HEK293 (cell line): Measurements from ENCODE around the gene FGFR4.

Source experiments
- AEBP2 ChIP-seq: fragments of 450-650 bp; formaldehyde crosslinking; IDR thresholded peaks from 2 replicates; pipeline ENCODE4 v1.5.1; 2016; ENCODE audit warnings: missing biosample characterization, missing genetic modification characterization, borderline replicate concordance
- CTCF ChIP-seq: fragments of 450-650 bp; formaldehyde crosslinking; IDR thresholded peaks from 2 replicates; pipeline ENCODE4 v1.5.1; 2016; ENCODE audit warnings: missing biosample characterization, missing genetic modification characterization
- PRDM4 ChIP-seq: fragments of 450-650 bp; formaldehyde crosslinking; IDR thresholded peaks from 2 replicates; pipeline ENCODE4 v1.5.1; 2017; ENCODE audit warnings: missing biosample characterization, missing genetic modification characterization
- ZFP3 ChIP-seq: fragments of 450-650 bp; formaldehyde crosslinking; IDR thresholded peaks from 2 replicates; pipeline ENCODE4 v1.5.1; 2016; ENCODE audit warnings: low read depth, missing biosample characterization, missing genetic modification characterization
- ZNF501 ChIP-seq: fragments of 450-650 bp; formaldehyde crosslinking; IDR thresholded peaks from 2 replicates; pipeline ENCODE4 v1.5.1; 2016; ENCODE audit warnings: missing biosample characterization, missing genetic modification characterization
- ZNF639 ChIP-seq: fragments of 450-650 bp; formaldehyde crosslinking; IDR thresholded peaks from 2 replicates; pipeline ENCODE4 v1.5.1; 2016; ENCODE audit warnings: missing biosample characterization, missing genetic modification characterization
- ZNF776 ChIP-seq: fragments of 450-650 bp; formaldehyde crosslinking; IDR thresholded peaks from 2 replicates; pipeline ENCODE4 v1.5.0; 2017; ENCODE audit warnings: missing biosample characterization, missing genetic modification characterization, borderline replicate concordance

GRCh38 chr5:177105691-177106476 lies 19.2 kb downstream of the FGFR4 start:
- TF ChIP-seq AEBP2 (no peak), ZNF776 (tag by site-specific recombination) (no peak), CTCF (tag by site-specific recombination) (no peak), ZFP3 (tag by site-specific recombination) (no peak), ZNF501 (tag by site-specific recombination) (no peak), PRDM4 (tag by site-specific recombination) (no peak), ZNF639 (no peak)
